Mesothelial cell of epicardium (in vitro differentiated cells): ENCODE measurements around the gene CMTM4. TPM values are rescaled to one million over a fixed set of nuclear protein-coding genes. Genes with fewer than 3 reads are reported as not detected.
"Not testable (repeated sequence)": the region's sequence is repeated elsewhere in the genome, so short reads cannot be mapped to it uniquely, and the experiment has no call there.

ENCODE experiments used
- DNase-seq, 2 experiments: peaks; one replicate each; pipeline ENCODE4 v3.0.0; 2021; ENCODE audit warnings: low spot score in 2 of 2; ENCODE audit not compliant: unreplicated experiment in 2 of 2
- H3K27ac Mint-ChIP-seq: 2 replicates; pipeline ENCODE4 v1.8.0; 2021; ENCODE audit warnings: mixed read lengths
- H3K27me3 Mint-ChIP-seq: 2 replicates; pipeline ENCODE4 v1.8.0; 2021; ENCODE audit warnings: low read depth, mixed read lengths
- H3K36me3 Mint-ChIP-seq: 2 replicates; pipeline ENCODE4 v1.8.0; 2021; ENCODE audit warnings: mixed read lengths
- H3K4me1 Mint-ChIP-seq: 2 replicates; pipeline ENCODE4 v1.8.0; 2021; ENCODE audit warnings: mixed read lengths
- H3K4me3 Mint-ChIP-seq: 2 replicates; pipeline ENCODE4 v1.8.0; 2021; ENCODE audit warnings: mild to moderate bottlenecking, moderate library complexity, mixed read lengths
- H3K9me3 Mint-ChIP-seq: 2 replicates; pipeline ENCODE4 v1.8.0; 2021; ENCODE audit warnings: mixed read lengths
- CTCF ChIP-seq: fragments of 200-600 bp; sonication (generic); IDR thresholded peaks from one replicate; pipeline ENCODE4 v1.5.0; 2021; ENCODE audit warnings: antibody characterized with exemption; ENCODE audit not compliant: unreplicated experiment
- total RNA-seq: library from RNA; stranded (reverse); gene quantifications from 3 replicates; pipeline ENCODE4 v1.2.1, GENCODE V29; 2021

CMTM4 gene
- total RNA-seq, 1 donor from 2014 or later, result 63.4 TPM

GRCh38 chr16:66629856-66630255 is 66.7 kb downstream of the CMTM4 start:
- Mint-ChIP-seq H3K27ac (no peak overlapping the region), H3K27me3 (no peaks in the 10 kb centered on the region), H3K9me3 (no peaks in the 10 kb centered on the region), H3K4me1 (peaks cover 10% of the 10 kb centered on the region), H3K36me3 (peaks cover 19% of the 10 kb centered on the region), H3K4me3 (no peak overlapping the region)
- DNase-seq, result no peak
- TF ChIP-seq CTCF, result no peak

DNA sequence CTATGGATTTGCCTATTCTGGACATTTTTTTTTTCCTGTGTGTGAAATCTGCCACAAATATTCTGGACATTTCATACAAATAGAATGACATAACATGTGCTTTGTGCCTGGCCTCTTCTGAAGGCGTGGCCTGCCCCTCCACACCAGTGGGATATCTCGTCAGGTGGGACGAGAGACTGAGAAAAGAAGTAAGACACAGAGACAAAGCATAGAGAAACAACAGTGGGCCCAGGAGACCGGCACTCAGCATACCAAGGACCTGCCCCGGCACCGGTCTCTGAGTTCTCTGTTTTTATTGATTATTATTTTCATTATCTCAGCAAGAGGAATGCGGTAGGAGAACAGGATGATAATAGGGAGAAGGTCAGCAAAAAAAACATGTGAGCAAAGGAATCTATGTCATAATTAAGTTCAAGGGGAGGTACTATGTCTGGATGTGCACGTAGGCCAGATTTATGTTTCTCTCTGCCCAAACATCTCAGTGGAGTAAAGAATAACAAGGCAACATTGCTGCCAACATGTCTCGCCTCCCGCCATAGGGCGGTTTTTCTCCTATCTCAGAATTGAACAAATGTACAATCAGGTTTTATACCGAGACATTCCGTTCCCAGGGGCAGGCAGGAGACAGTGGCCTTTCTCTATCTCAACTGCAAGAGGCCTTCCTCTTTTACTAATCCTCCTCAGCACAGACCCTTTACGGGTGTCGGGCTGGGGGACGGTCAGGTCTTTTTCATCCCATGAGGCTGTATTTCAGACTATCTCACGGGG is 68.7 kb downstream of the CMTM4 start:
- H3K36me3 Mint-ChIP-seq, result peaks cover 13% of the 10 kb centered on the region
- H3K27ac Mint-ChIP-seq, result peak overlapping the region; percentile 91
- not testable (repeated sequence) for H3K4me3 Mint-ChIP-seq, DNase-seq, H3K27me3 Mint-ChIP-seq, H3K9me3 Mint-ChIP-seq
- H3K4me1 Mint-ChIP-seq, result peaks cover 12% of the 10 kb centered on the region

- Mint-ChIP-seq H3K27ac (no peak overlapping the region), H3K9me3 (no peaks in the 10 kb centered on the region), H3K36me3 (peaks cover 18% of the 10 kb centered on the region), H3K4me1 (peaks cover 32% of the 10 kb centered on the region), H3K4me3 (no peak overlapping the region), H3K27me3 (no peaks in the 10 kb centered on the region)
- no peak for TF ChIP-seq CTCF
- DNase-seq, result no peak
These were observed 72.8 kb downstream of the CMTM4 start for GRCh38 chr16:66623755-66624154.

DNA sequence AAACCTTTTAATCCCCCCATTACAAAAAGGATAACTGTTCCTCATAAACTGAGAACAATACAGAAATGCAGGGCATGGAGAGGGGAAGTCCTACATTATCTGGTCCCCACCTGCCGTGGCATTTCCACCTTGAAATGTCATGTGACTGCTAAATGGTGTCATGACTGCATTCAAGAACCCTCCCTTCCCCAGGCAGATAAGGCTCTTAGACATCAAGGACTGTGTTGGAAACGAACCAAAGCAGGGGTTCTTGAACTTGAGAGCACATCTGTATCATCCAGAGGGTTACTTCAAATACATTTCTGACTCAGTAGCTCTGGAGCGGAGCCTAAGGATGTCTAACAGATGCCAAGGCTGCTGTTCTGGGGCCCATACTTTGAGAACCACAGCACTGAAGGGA is 73.7 kb downstream of the CMTM4 start:
- H3K27me3 Mint-ChIP-seq, result no peaks in the 10 kb centered on the region
- no peak overlapping the region for H3K4me3 Mint-ChIP-seq
- no peak for DNase-seq
- no peak overlapping the region for H3K27ac Mint-ChIP-seq
- peaks cover 36% of the 10 kb centered on the region for H3K4me1 Mint-ChIP-seq
- peaks cover 18% of the 10 kb centered on the region for H3K36me3 Mint-ChIP-seq
- TF ChIP-seq CTCF, result no peak
- H3K9me3 Mint-ChIP-seq, result no peaks in the 10 kb centered on the region

- peaks cover 17% of the 10 kb centered on the region for H3K36me3 Mint-ChIP-seq
- no peak overlapping the region for H3K4me3 Mint-ChIP-seq
- peaks cover 40% of the 10 kb centered on the region for H3K4me1 Mint-ChIP-seq
- no peaks in the 10 kb centered on the region for H3K9me3 Mint-ChIP-seq
- DNase-seq, result no peak
- TF ChIP-seq CTCF, result no peak
- H3K27me3 Mint-ChIP-seq, result no peaks in the 10 kb centered on the region
- H3K27ac Mint-ChIP-seq, result no peak overlapping the region
These were observed 74.6 kb downstream of the CMTM4 start for GRCh38 chr16:66621973-66622372.

- Mint-ChIP-seq H3K36me3 (peaks cover 19% of the 10 kb centered on the region), H3K27me3 (no peaks in the 10 kb centered on the region), H3K27ac (no peak overlapping the region), H3K4me1 (peaks cover 41% of the 10 kb centered on the region), H3K9me3 (no peaks in the 10 kb centered on the region), H3K4me3 (no peak overlapping the region)
- TF ChIP-seq CTCF, result no peak
- DNase-seq, result no peak
These were observed 76.1 kb downstream of the CMTM4 start for GRCh38 chr16:66620429-66620795.
